Suprapubic skin (tissue), 4 donors: Measurements from ENCODE around the gene TXNL4B. TPM values are rescaled to one million over a fixed set of nuclear protein-coding genes. Genes with fewer than 3 reads are reported as not detected.

Experiments used
- DNase-seq, 2 donors: peaks; one replicate each; pipeline ENCODE4 v3.0.0-alpha.2; 2019; ENCODE audit warnings: low spot score in 2 of 2
- H3K27ac ChIP-seq: fragments of 200-600 bp; sonication (generic); one replicate; pipeline ENCODE4 v1.5.1; 2019
- H3K27me3 ChIP-seq: fragments of 200-600 bp; sonication (generic); one replicate; pipeline ENCODE4 v1.5.1; 2019
- H3K36me3 ChIP-seq: fragments of 200-600 bp; sonication (generic); one replicate; pipeline ENCODE4 v1.5.1; 2019
- H3K4me1 ChIP-seq: fragments of 200-600 bp; sonication (generic); one replicate; pipeline ENCODE4 v1.5.1; 2019
- H3K4me3 ChIP-seq: fragments of 200-600 bp; sonication (generic); one replicate; pipeline ENCODE4 v1.5.1; 2019; ENCODE audit warnings: mild to moderate bottlenecking
- H3K9me3 ChIP-seq: fragments of 200-600 bp; sonication (generic); one replicate; pipeline ENCODE4 v1.5.1; 2019
- CTCF ChIP-seq, 2 donors: fragments of 200-600 bp in 1 of 2; fragments of 450-650 bp in 1 of 2; sonication (generic) in 1 of 2; IDR thresholded peaks; one replicate each; pipeline ENCODE4 v1.5.1; 2016 to 2019; ENCODE audit warnings: antibody characterized with exemption in 2 of 2, mild to moderate bottlenecking in 1 of 2, moderate library complexity in 1 of 2
- EP300 ChIP-seq: sonication (generic); formaldehyde crosslinking; IDR thresholded peaks from one replicate; pipeline ENCODE4 v1.6.1; 2017; ENCODE audit warnings: antibody characterized with exemption
- POLR2A ChIP-seq, 2 donors: fragments of 450-650 bp; IDR thresholded peaks; one replicate each; pipeline ENCODE4 v1.6.1; 2017; ENCODE audit warnings: antibody characterized with exemption in 2 of 2, mild to moderate bottlenecking in 2 of 2, moderate library complexity in 2 of 2
- POLR2AphosphoS5 ChIP-seq, 3 donors: sonication (generic); formaldehyde crosslinking; IDR thresholded peaks; one replicate each; pipeline ENCODE4 v1.6.1; 2017; ENCODE audit warnings: antibody characterized with exemption in 3 of 3
- WGBS: methylation state at CpG from one replicate; pipeline ENCODE4 v1.1.5; 2018; 5-methylcytosine and 5-hydroxymethylcytosine counted together
- total RNA-seq, 4 donors: library from RNA; depleted of rRNA; stranded (reverse); fragments of >200 nt; gene quantifications; one replicate each; pipeline ENCODE4 v1.1.0, GENCODE V29; 2016

The TXNL4B gene
- total RNA-seq, 4 donors from 2014 or later: 6.4 to 19.9 (median 6.9) TPM

GRCh38 chr16:72112452-72112792 lies 19.0 kb upstream of the TXNL4B start:
- Histone ChIP-seq H3K27ac (no peak overlapping the region), H3K4me1 (no peaks in the 10 kb centered on the region), H3K36me3 (peaks cover 56% of the 10 kb centered on the region), H3K27me3 (no peaks in the 10 kb centered on the region), H3K4me3 (no peak overlapping the region), H3K9me3 (no peaks in the 10 kb centered on the region)
- DNase-seq: no peak
- TF ChIP-seq POLR2A (IDR thresholded peaks at IDR 0.05): no peak
- TF ChIP-seq EP300: no peak
- TF ChIP-seq CTCF (IDR thresholded peaks at IDR 0.05): no peak
- TF ChIP-seq POLR2AphosphoS5 (IDR thresholded peaks at IDR 0.05): no peak
- WGBS: 94% methylated on average over 9 of the region's 15 CpGs

- Histone ChIP-seq H3K4me3 (no peak overlapping the region), H3K27ac (no peak overlapping the region), H3K9me3 (no peaks in the 10 kb centered on the region), H3K27me3 (no peaks in the 10 kb centered on the region), H3K36me3 (peaks cover 62% of the 10 kb centered on the region), H3K4me1 (no peaks in the 10 kb centered on the region)
- 87% methylated on average over 17 of the region's 19 CpGs for WGBS
- DNase-seq: no peak
- TF ChIP-seq EP300 (no peak), CTCF (IDR thresholded peaks at IDR 0.05) (no peak), POLR2A (IDR thresholded peaks at IDR 0.05) (no peak)
These were observed 18.4 kb upstream of the TXNL4B start for GRCh38 chr16:72111657-72112451.

GRCh38 chr16:72110662-72111615 lies 17.5 kb upstream of the TXNL4B start:
- no peak overlapping the region for H3K4me3 ChIP-seq
- TF ChIP-seq POLR2A (IDR thresholded peaks at IDR 0.05) (no peak), POLR2AphosphoS5 (IDR thresholded peaks at IDR 0.05) (no peak), EP300 (no peak), CTCF (IDR thresholded peaks at IDR 0.05) (no peak)
- no peaks in the 10 kb centered on the region for H3K27me3 ChIP-seq
- no peaks in the 10 kb centered on the region for H3K4me1 ChIP-seq
- 96% methylated on average over 19 of the region's 23 CpGs for WGBS
- no peaks in the 10 kb centered on the region for H3K9me3 ChIP-seq
- H3K27ac ChIP-seq: no peak overlapping the region
- no peak for DNase-seq
- peaks cover 71% of the 10 kb centered on the region for H3K36me3 ChIP-seq

- Histone ChIP-seq H3K27me3 (no peaks in the 10 kb centered on the region), H3K4me3 (no peak overlapping the region), H3K4me1 (no peaks in the 10 kb centered on the region), H3K9me3 (no peaks in the 10 kb centered on the region), H3K27ac (no peak overlapping the region), H3K36me3 (peaks cover 80% of the 10 kb centered on the region)
- no peak for DNase-seq
- WGBS: 85% methylated on average over 12 of the region's 12 CpGs
- TF ChIP-seq EP300 (no peak), CTCF (IDR thresholded peaks at IDR 0.05) (no peak), POLR2AphosphoS5 (IDR thresholded peaks at IDR 0.05) (no peak), POLR2A (IDR thresholded peaks at IDR 0.05) (no peak)
These were observed 16.6 kb upstream of the TXNL4B start for GRCh38 chr16:72109966-72110530.

GRCh38 chr16:72109300-72109699 lies 15.9 kb upstream of the TXNL4B start:
- no peak overlapping the region for H3K27ac ChIP-seq
- H3K4me1 ChIP-seq: no peaks in the 10 kb centered on the region
- H3K9me3 ChIP-seq: no peaks in the 10 kb centered on the region
- 97% methylated on average over 11 of the region's 12 CpGs for WGBS
- TF ChIP-seq POLR2AphosphoS5 (IDR thresholded peaks at IDR 0.05) (no peak), EP300 (no peak)
- no peak for DNase-seq
- no peaks in the 10 kb centered on the region for H3K27me3 ChIP-seq
- no peak overlapping the region for H3K4me3 ChIP-seq
- H3K36me3 ChIP-seq: peaks cover 88% of the 10 kb centered on the region
